ENCODE results near the gene AK2. TPM values are rescaled to one million over a fixed set of nuclear protein-coding genes. Genes with fewer than 3 reads are reported as not detected.
A peak's percentile ranks its signal among the peaks of the same experiment; 100 is the strongest.

Gene AK2
- polyA plus RNA-seq, 3 donors, result 68.8 to 180 (median 162) TPM

DNA sequence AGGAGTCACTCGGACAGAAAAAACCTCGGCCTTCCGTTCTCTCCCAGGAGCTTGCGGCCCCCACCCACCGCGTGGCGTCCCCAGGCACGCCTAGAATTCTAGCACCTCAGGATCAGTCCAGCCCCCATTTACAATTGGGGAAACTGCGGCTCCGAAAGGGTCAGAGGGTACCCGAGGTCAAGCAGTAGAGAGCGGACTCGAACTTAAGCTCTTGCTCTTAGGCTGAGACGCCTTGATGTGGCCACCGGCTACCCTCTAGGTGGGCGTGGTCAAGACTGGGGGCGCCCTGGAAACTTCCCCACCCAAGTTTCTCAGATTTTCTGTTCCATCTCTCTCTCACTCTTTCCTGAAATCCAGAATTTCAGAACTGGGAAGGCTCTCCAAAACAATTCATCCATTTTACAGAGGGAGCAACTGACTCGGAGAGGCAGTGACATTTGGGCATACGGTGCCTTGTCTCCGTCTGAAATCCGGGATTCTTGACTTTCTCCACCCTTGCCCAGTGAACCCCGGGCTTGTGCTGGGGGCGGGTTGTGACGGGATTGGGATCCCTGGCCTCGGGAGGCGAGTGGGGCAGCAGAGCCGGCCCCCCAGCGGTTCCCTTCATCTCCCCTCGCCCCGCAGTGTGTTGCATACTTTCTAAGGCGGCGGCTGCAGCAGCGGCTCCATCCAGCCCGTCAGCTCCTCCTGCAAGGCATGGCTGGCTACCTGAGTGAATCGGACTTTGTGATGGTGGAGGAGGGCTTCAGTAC is 45.0 kb upstream of the AK2 start:
- H3K9ac ChIP-seq (ENCODE audit: insufficient read depth, low read length, poor library complexity, severe bottlenecking), result peak overlapping the region; percentile 46
- WGBS (ENCODE audit: insufficient coverage), result 15% methylated on average over 21 of the region's 35 CpGs
- peak overlapping the region; percentile 81 for H2AFZ ChIP-seq (ENCODE audit: insufficient read depth, low read depth, low read length, poor library complexity, severe bottlenecking)

GRCh38 chr1:33080885-33081553 is 44.3 kb upstream of the AK2 start, which contains the start of gene AZIN2:
Gene AZIN2 (plus strand): TSS chr1:33081153. CDS start chr1:33082250, 1,097 bp downstream.
- Histone ChIP-seq H3K4me3 (replicated peaks in 1 of 3; ENCODE audit: low read depth in 2 of 3, low read length in 3 of 3) (peak within 1 kb of the TSS; percentile 33 to 80 (median 60)), H3K79me2 (ENCODE audit: insufficient read depth, low read length) (no peaks in the 10 kb centered on the region), H3K36me3 (replicated peaks in 1 of 2; ENCODE audit: control insufficient read depth in 1 of 2, insufficient read depth in 2 of 2, low read length in 2 of 2) (no peaks in the 10 kb centered on the region), H3K9ac (ENCODE audit: insufficient read depth, low read length, poor library complexity, severe bottlenecking) (peak within 1 kb of the TSS; percentile 46), H3K27ac (ENCODE audit: low read depth in 1 of 2, low read length in 2 of 2) (no peak within 1 kb of the TSS), H3K27me3 (ENCODE audit: control insufficient read depth in 2 of 2, insufficient read depth in 2 of 2, low read length in 2 of 2) (peaks cover 18 to 38% of the 10 kb centered on the region in 2 donors), H3K9me3 (replicated peaks in 1 of 2; ENCODE audit: control insufficient read depth in 1 of 2, insufficient read depth in 1 of 2, low read length in 2 of 2) (no peaks in the 10 kb centered on the region), H3K4me2 (replicated peaks; ENCODE audit: extremely low read depth, low read length, poor library complexity, severe bottlenecking) (peak within 1 kb of the TSS; percentile 93), H3K4me1 (ENCODE audit: control insufficient read depth in 1 of 2, insufficient read depth in 2 of 2, low read length in 2 of 2) (peaks cover 18 to 24% of the 10 kb centered on the region in 2 donors), H4K20me1 (ENCODE audit: insufficient read depth, low read length) (no peaks in the 10 kb centered on the region), H2AFZ (ENCODE audit: insufficient read depth, low read depth, low read length, poor library complexity, severe bottlenecking) (peak within 1 kb of the TSS; percentile 81)
- intact Hi-C loops (cut with micrococcal nuclease), result loop anchor here in 1 of 2 donors (10.0 kb wide), 1 partner anchor 146 kb away; no protein-coding TSS in a partner anchor
- whole genome bisulfite sequencing (ENCODE audit: insufficient coverage), result under 1% methylated on average over 48 of the region's 52 CpGs
- Mint-ChIP-seq H3K9me3 (peaks cover 0 to 13% (median 0%) of the 10 kb centered on the region in 7 donors), H3K4me1 (peaks cover 24% of the 10 kb centered on the region), H3K36me3 (peaks cover 0 to 1% of the 10 kb centered on the region in 2 donors), H3K27me3 (ENCODE audit: low read depth in 3 of 3) (peaks cover 33 to 48% (median 35%) of the 10 kb centered on the region in 3 donors), H3K4me3 (peak within 1 kb of the TSS; percentile 76 to 86), H3K27ac (peak within 1 kb of the TSS in 3 of 7 donors; percentile 21 to 84 (median 38))
- TF ChIP-seq, protein P1, sequence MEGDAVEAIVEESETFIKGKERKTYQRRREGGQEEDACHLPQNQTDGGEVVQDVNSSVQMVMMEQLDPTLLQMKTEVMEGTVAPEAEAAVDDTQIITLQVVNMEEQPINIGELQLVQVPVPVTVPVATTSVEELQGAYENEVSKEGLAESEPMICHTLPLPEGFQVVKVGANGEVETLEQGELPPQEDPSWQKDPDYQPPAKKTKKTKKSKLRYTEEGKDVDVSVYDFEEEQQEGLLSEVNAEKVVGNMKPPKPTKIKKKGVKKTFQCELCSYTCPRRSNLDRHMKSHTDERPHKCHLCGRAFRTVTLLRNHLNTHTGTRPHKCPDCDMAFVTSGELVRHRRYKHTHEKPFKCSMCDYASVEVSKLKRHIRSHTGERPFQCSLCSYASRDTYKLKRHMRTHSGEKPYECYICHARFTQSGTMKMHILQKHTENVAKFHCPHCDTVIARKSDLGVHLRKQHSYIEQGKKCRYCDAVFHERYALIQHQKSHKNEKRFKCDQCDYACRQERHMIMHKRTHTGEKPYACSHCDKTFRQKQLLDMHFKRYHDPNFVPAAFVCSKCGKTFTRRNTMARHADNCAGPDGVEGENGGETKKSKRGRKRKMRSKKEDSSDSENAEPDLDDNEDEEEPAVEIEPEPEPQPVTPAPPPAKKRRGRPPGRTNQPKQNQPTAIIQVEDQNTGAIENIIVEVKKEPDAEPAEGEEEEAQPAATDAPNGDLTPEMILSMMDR (IDR thresholded peaks at IDR 0.05), result no peak
- DNase-seq, result peak; percentile 83 to 91 (median 87)

More for the DNA sequence above, 45.0 kb upstream of the AK2 start:
- peaks cover 0 to 1% of the 10 kb centered on the region in 2 donors for H3K36me3 Mint-ChIP-seq
- H3K4me2 ChIP-seq (replicated peaks; ENCODE audit: extremely low read depth, low read length, poor library complexity, severe bottlenecking), result peak overlapping the region; percentile 93
- H3K4me1 Mint-ChIP-seq, result peaks cover 27% of the 10 kb centered on the region
- no peaks in the 10 kb centered on the region for H3K36me3 ChIP-seq (replicated peaks in 1 of 2; ENCODE audit: control insufficient read depth in 1 of 2, insufficient read depth in 2 of 2, low read length in 2 of 2)
- peaks cover 21 to 28% of the 10 kb centered on the region in 2 donors for H3K4me1 ChIP-seq (ENCODE audit: control insufficient read depth in 1 of 2, insufficient read depth in 2 of 2, low read length in 2 of 2)
- peak overlapping the region; percentile 76 to 86 for H3K4me3 Mint-ChIP-seq
- peaks cover 18 to 38% of the 10 kb centered on the region in 2 donors for H3K27me3 ChIP-seq (ENCODE audit: control insufficient read depth in 2 of 2, insufficient read depth in 2 of 2, low read length in 2 of 2)
- no peak for DNase-seq
- no peaks in the 10 kb centered on the region for H4K20me1 ChIP-seq (ENCODE audit: insufficient read depth, low read length)
- intact Hi-C loops (cut with micrococcal nuclease), result loop anchor here in 1 of 2 donors (10.0 kb wide), 1 partner anchor 147 kb away; no protein-coding TSS in a partner anchor
- H3K79me2 ChIP-seq (ENCODE audit: insufficient read depth, low read length), result no peaks in the 10 kb centered on the region
- H3K9me3 ChIP-seq (replicated peaks in 1 of 2; ENCODE audit: control insufficient read depth in 1 of 2, insufficient read depth in 1 of 2, low read length in 2 of 2), result no peaks in the 10 kb centered on the region
- H3K27me3 Mint-ChIP-seq (ENCODE audit: low read depth in 3 of 3), result peaks cover 32 to 50% (median 34%) of the 10 kb centered on the region in 3 donors
- peak overlapping the region; percentile 33 to 80 (median 60) for H3K4me3 ChIP-seq (replicated peaks in 1 of 3; ENCODE audit: low read depth in 2 of 3, low read length in 3 of 3)
- TF ChIP-seq, protein P1 (IDR thresholded peaks at IDR 0.05), result no peak
- peaks cover 0 to 13% (median 0%) of the 10 kb centered on the region in 7 donors for H3K9me3 Mint-ChIP-seq
- peak overlapping the region in 2 of 7 donors; percentile 18 to 21 for H3K27ac Mint-ChIP-seq
- no peak overlapping the region for H3K27ac ChIP-seq (ENCODE audit: low read depth in 1 of 2, low read length in 2 of 2)

All from CD14-positive monocyte (primary cell).